SK-N-SH treated with all-trans-retinoic acid at 6 μM for 48 hours (cell line): Measurements from ENCODE around the gene PRPF4.
A peak's percentile ranks its signal among the peaks of the same experiment; 100 is the strongest.

Source experiments
- ATAC-seq: fragments of 200-7000 bp; cut with Tn5 transposase; 3 replicates; pipeline ENCODE4 v1.9.1; 2020; ENCODE audit warnings: mild to moderate bottlenecking, moderate library complexity
- ARNTL ChIP-seq: fragments of 450-650 bp; formaldehyde crosslinking; IDR thresholded peaks from 2 replicates; pipeline ENCODE4 v1.5.0; 2020; ENCODE audit warnings: low read depth, mild to moderate bottlenecking, moderate library complexity, borderline replicate concordance
- BACH2 ChIP-seq: fragments of 250-450 bp; sonication (Bioruptor Pico); IDR thresholded peaks from 2 replicates; pipeline ENCODE4 v1.9.0; 2021; ENCODE audit warnings: mild to moderate bottlenecking, borderline replicate concordance
- CSDC2 ChIP-seq: fragments of 250-450 bp; sonication (Bioruptor Pico); IDR thresholded peaks from 2 replicates; pipeline ENCODE4 v1.5.0; 2020; ENCODE audit warnings: mild to moderate bottlenecking, moderate library complexity
- ESRRG ChIP-seq: fragments of 250-450 bp; sonication (Bioruptor Pico); IDR thresholded peaks from 2 replicates; pipeline ENCODE4 v1.6.1; 2021; ENCODE audit warnings: mild to moderate bottlenecking
- GLIS3 ChIP-seq: fragments of 250-450 bp; sonication (Bioruptor Pico); IDR thresholded peaks from 2 replicates; pipeline ENCODE4 v1.5.0; 2020; ENCODE audit warnings: mild to moderate bottlenecking, moderate library complexity
- PPARA ChIP-seq: fragments of 250-450 bp; sonication (Bioruptor Pico); IDR thresholded peaks from 2 replicates; pipeline ENCODE4 v1.5.0; 2020; ENCODE audit warnings: mild to moderate bottlenecking, borderline replicate concordance
- RARB ChIP-seq: fragments of 250-450 bp; sonication (Bioruptor Pico); IDR thresholded peaks from 2 replicates; pipeline ENCODE4 v1.8.0; 2021; ENCODE audit warnings: mild to moderate bottlenecking, moderate library complexity
- TCF4 ChIP-seq: fragments of 250-450 bp; sonication (Bioruptor Pico); IDR thresholded peaks from 2 replicates; pipeline ENCODE4 v1.8.0; 2021; ENCODE audit warnings: mild to moderate bottlenecking, moderate library complexity, borderline replicate concordance
- TOX ChIP-seq: fragments of 250-450 bp; sonication (Bioruptor Pico); IDR thresholded peaks from 2 replicates; pipeline ENCODE4 v1.8.0; 2021; ENCODE audit warnings: mild to moderate bottlenecking, moderate library complexity, borderline replicate concordance
- ZFP3 ChIP-seq: fragments of 250-450 bp; sonication (Bioruptor Pico); IDR thresholded peaks from 2 replicates; pipeline ENCODE4 v1.5.0; 2020; ENCODE audit warnings: mild to moderate bottlenecking, moderate library complexity
- ZFP30 ChIP-seq: fragments of 450-650 bp; formaldehyde crosslinking; IDR thresholded peaks from 2 replicates; pipeline ENCODE4 v1.5.0; 2022; ENCODE audit warnings: mild to moderate bottlenecking, moderate library complexity
- ZNF565 ChIP-seq: fragments of 450-650 bp; formaldehyde crosslinking; conservative IDR thresholded peaks from 2 replicates; pipeline ENCODE4 v1.5.0; 2020; ENCODE audit warnings: low read depth, mild to moderate bottlenecking, moderate library complexity
- ZNF70 ChIP-seq: fragments of 450-650 bp; formaldehyde crosslinking; IDR thresholded peaks from 2 replicates; pipeline ENCODE4 v1.5.0; 2020; ENCODE audit warnings: mild to moderate bottlenecking, moderate library complexity
- ZNF8 ChIP-seq: fragments of 450-650 bp; formaldehyde crosslinking; IDR thresholded peaks from 2 replicates; pipeline ENCODE4 v1.5.0; 2020; ENCODE audit warnings: mild to moderate bottlenecking, moderate library complexity
- TF ChIP-seq, protein P1 (sequence below): fragments of 250-450 bp; sonication (Bioruptor Pico); IDR thresholded peaks from 2 replicates; pipeline ENCODE4 v1.8.0; 2020; ENCODE audit warnings: mild to moderate bottlenecking, moderate library complexity, borderline replicate concordance
- TF ChIP-seq, protein P2 (sequence below): fragments of 250-450 bp; sonication (Bioruptor Pico); IDR thresholded peaks from 2 replicates; pipeline ENCODE4 v1.5.1; 2020; ENCODE audit warnings: low read depth, mild to moderate bottlenecking, moderate library complexity
- TF ChIP-seq, protein P3 (sequence below): fragments of 250-450 bp; sonication (Bioruptor Pico); IDR thresholded peaks from 2 replicates; pipeline ENCODE4 v1.5.0; 2020; ENCODE audit warnings: mild to moderate bottlenecking, moderate library complexity
- TF ChIP-seq, protein P4 (sequence below): fragments of 250-450 bp; sonication (Bioruptor Pico); IDR thresholded peaks from 2 replicates; pipeline ENCODE4 v1.8.0; 2021; ENCODE audit warnings: low read depth, mild to moderate bottlenecking, moderate library complexity, borderline replicate concordance

Gene PRPF4

DNA sequence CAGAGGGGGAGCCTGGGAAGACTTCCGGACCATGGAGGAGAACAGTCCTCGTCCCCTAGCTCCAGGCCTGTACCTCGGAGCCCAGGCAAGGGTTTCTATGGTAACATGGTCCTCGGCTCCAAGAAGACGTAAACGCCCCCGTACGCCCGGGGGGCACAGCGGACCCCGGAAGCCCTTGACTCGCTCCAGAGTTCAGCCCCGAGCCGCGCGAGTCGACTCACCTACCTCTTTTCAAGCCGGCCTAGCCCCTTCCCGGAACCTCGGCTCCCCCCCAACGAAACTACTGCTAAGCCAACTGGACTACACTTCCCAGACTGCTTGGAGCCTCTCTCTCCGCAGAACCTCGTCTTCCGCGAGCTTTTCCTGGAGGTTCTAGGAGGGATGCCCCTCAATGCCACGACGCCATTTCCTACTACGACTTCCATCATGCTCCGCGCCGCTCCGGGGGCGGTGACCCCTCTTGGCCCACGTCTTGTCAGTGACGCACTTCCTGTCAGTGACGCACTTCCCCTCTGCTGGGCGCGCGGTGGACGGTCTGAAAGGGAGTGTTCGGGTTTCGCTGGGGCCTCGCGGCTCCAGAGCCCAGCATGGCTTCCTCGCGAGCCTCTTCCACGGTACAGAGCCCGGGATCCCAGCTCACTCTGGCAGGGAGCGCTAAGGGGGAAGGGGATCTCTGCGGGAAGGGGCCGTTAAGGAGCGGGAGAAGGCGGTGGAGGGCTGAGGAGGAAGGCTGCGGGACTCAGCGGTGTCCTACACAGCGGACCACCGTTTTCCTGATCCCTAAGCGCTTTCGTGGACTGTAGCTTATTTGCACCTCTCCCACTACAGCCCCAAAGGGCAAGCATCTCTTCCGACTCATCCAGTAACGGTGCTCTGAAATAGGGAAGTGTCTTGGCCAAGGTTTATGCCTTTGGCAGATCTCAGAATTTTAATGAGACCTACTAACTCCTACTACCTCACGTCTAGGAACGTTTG is at the start of gene PRPF4, which contains the start of gene CDC26:
PRPF4 (plus strand) TSS at position 502 of the 975 bp plus-strand sequence; CDS start at position 588, 86 bp downstream.
CDC26 (minus strand) TSS at position 416 of the 975 bp plus-strand sequence. CDS start 3,065 bp downstream, outside the sequence.
- TF ChIP-seq ZNF565 (CRISPR knock-in tag) = no peak
- TF ChIP-seq, protein P1, sequence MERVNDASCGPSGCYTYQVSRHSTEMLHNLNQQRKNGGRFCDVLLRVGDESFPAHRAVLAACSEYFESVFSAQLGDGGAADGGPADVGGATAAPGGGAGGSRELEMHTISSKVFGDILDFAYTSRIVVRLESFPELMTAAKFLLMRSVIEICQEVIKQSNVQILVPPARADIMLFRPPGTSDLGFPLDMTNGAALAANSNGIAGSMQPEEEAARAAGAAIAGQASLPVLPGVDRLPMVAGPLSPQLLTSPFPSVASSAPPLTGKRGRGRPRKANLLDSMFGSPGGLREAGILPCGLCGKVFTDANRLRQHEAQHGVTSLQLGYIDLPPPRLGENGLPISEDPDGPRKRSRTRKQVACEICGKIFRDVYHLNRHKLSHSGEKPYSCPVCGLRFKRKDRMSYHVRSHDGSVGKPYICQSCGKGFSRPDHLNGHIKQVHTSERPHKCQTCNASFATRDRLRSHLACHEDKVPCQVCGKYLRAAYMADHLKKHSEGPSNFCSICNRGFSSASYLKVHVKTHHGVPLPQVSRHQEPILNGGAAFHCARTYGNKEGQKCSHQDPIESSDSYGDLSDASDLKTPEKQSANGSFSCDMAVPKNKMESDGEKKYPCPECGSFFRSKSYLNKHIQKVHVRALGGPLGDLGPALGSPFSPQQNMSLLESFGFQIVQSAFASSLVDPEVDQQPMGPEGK (CRISPR knock-in tag) = peak; percentile 63; the same call in 1 of the 2 replicates
- peak; percentile 96 for ATAC-seq

DNA sequence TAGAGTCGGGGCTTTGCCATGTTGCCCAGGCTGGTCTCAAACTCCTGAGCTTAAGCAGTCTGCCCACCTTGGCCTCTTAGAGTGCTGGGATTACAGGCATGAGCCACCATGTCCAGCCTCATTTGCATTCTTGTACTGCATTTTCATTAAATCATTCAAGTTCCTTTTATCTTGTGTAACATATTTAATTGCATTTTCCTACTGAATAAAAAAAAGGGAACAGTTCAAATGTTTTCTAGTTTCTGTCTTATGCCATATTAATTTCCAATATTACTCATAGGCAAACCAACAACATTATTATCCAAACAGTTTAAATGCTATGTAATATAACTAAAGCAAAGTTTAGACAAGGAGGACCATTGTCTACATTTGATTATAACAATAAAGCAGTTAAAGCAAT is 48.0 kb upstream of the PRPF4 start:
- TF ChIP-seq PPARA (CRISPR knock-in tag) = no peak
- TF ChIP-seq RARB = no peak
- TF ChIP-seq, protein P2, sequence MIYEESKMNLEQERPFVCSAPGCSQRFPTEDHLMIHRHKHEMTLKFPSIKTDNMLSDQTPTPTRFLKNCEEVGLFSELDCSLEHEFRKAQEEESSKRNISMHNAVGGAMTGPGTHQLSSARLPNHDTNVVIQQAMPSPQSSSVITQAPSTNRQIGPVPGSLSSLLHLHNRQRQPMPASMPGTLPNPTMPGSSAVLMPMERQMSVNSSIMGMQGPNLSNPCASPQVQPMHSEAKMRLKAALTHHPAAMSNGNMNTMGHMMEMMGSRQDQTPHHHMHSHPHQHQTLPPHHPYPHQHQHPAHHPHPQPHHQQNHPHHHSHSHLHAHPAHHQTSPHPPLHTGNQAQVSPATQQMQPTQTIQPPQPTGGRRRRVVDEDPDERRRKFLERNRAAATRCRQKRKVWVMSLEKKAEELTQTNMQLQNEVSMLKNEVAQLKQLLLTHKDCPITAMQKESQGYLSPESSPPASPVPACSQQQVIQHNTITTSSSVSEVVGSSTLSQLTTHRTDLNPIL = no peak
- TF ChIP-seq, protein P1 (CRISPR knock-in tag) = no peak
- no peak for TF ChIP-seq ZNF565 (CRISPR knock-in tag)
- no peak for TF ChIP-seq ZNF8 (CRISPR knock-in tag)
- no peak for TF ChIP-seq ZNF70
- no peak for TF ChIP-seq BACH2
- no peak for TF ChIP-seq TOX (CRISPR knock-in tag)
- no peak for TF ChIP-seq ARNTL (CRISPR knock-in tag)
- no peak for TF ChIP-seq ZFP3 (CRISPR knock-in tag)
- no peak for TF ChIP-seq TCF4 (CRISPR knock-in tag)
- TF ChIP-seq ESRRG (CRISPR knock-in tag) = no peak
- TF ChIP-seq GLIS3 (CRISPR knock-in tag) = no peak
- no peak for TF ChIP-seq ZFP30 (CRISPR knock-in tag)
- TF ChIP-seq, protein P3, sequence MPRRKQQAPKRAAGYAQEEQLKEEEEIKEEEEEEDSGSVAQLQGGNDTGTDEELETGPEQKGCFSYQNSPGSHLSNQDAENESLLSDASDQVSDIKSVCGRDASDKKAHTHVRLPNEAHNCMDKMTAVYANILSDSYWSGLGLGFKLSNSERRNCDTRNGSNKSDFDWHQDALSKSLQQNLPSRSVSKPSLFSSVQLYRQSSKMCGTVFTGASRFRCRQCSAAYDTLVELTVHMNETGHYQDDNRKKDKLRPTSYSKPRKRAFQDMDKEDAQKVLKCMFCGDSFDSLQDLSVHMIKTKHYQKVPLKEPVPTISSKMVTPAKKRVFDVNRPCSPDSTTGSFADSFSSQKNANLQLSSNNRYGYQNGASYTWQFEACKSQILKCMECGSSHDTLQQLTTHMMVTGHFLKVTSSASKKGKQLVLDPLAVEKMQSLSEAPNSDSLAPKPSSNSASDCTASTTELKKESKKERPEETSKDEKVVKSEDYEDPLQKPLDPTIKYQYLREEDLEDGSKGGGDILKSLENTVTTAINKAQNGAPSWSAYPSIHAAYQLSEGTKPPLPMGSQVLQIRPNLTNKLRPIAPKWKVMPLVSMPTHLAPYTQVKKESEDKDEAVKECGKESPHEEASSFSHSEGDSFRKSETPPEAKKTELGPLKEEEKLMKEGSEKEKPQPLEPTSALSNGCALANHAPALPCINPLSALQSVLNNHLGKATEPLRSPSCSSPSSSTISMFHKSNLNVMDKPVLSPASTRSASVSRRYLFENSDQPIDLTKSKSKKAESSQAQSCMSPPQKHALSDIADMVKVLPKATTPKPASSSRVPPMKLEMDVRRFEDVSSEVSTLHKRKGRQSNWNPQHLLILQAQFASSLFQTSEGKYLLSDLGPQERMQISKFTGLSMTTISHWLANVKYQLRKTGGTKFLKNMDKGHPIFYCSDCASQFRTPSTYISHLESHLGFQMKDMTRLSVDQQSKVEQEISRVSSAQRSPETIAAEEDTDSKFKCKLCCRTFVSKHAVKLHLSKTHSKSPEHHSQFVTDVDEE (CRISPR knock-in tag) = no peak
- no peak for ATAC-seq

DNA sequence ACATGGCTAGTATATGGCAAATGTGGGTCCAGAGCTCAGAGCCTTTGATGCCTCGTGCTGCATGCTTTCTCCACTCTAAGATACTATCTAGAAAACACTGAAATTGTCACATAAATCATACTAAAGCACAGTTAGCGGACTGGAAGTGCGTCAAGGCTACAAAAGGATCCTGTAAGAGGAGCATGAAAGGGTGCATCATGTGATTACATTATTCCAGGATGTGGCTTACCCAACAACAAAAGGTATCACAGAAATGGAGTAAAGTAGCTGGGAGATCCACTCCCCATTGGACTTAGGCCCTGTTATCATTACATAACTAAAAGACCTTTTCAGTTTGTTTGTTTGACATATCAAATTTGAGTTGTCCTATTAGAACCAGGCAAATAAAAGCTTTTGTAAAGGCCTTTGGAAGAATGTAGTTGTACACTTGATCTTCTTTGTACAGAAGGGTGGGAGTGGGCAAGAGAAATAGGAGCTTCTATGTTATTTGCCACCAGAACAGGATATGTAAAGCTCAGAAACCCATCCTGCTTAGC is 47.3 kb upstream of the PRPF4 start:
- ATAC-seq = no peak
- TF ChIP-seq ARNTL (CRISPR knock-in tag) = no peak
- TF ChIP-seq, protein P2 = no peak
- no peak for TF ChIP-seq ZNF70
- TF ChIP-seq, all 23 proteins: peak for 0

DNA sequence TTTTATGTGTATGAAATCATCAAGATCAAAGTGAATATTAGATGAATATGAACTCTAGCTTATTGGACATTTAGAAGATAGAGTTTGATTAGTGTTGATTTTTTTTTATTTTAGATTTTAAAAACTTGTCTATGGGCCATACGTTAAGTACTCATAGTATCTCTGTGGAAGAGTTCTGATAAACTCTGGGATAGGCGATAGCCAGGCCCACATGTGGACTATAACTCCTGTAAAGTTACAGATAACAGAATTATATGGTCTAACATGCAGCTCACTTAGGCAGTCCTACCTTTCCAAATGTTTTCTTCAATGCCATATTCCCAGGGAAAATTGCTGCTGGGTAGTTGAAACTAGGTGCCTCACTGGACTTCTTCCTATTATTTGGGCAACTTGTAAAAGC is 43.8 kb upstream of the PRPF4 start:
- ATAC-seq = no peak

More for the DNA sequence above, 43.8 kb upstream of the PRPF4 start:
- TF ChIP-seq ZNF70 (no peak), CSDC2 (CRISPR knock-in tag) (no peak), ARNTL (CRISPR knock-in tag) (no peak)
- TF ChIP-seq, protein P3 (CRISPR knock-in tag) = no peak
- TF ChIP-seq, protein P4, sequence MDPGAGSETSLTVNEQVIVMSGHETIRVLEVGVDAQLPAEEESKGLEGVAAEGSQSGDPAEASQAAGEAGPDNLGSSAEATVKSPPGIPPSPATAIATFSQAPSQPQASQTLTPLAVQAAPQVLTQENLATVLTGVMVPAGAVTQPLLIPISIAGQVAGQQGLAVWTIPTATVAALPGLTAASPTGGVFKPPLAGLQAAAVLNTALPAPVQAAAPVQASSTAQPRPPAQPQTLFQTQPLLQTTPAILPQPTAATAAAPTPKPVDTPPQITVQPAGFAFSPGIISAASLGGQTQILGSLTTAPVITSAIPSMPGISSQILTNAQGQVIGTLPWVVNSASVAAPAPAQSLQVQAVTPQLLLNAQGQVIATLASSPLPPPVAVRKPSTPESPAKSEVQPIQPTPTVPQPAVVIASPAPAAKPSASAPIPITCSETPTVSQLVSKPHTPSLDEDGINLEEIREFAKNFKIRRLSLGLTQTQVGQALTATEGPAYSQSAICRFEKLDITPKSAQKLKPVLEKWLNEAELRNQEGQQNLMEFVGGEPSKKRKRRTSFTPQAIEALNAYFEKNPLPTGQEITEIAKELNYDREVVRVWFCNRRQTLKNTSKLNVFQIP (CRISPR knock-in tag) = no peak
